AG04450 (cell line): ENCODE results near the gene ATP10B. TPM values are rescaled to one million over a fixed set of nuclear protein-coding genes. Genes with fewer than 3 reads are reported as not detected.

Experiments used
- CTCF ChIA-PET: fragments of 300-600, 350-600 bp; formaldehyde crosslinking; extraction: SDS; loops from one replicate; lab custom pipeline; 2022; ENCODE audit warnings: antibody characterized with exemption, inconsistent platforms; lab: Charles Lee
- POLR2A ChIA-PET: fragments of 350-600 bp; formaldehyde crosslinking; extraction: SDS; loops from one replicate; lab custom pipeline; 2021; ENCODE audit warnings: antibody characterized with exemption, inconsistent platforms; lab: Yijun Ruan, JAX
- DNase-seq: peaks from one replicate; pipeline ENCODE4 v3.0.0-alpha.2; 2011; ENCODE audit warnings: low read depth, low spot score
- H3K27ac ChIP-seq: one replicate; pipeline ENCODE4 v1.5.1; 2012; ENCODE audit warnings: low read depth, low read length, control low read depth
- H3K27me3 ChIP-seq: one replicate; pipeline ENCODE4 v1.6.0; 2012; ENCODE audit warnings: low read length; ENCODE audit not compliant: control insufficient read depth, insufficient read depth
- H3K4me3 ChIP-seq: 2 replicates; pipeline ENCODE4 v1.5.1; 2011; ENCODE audit warnings: mild to moderate bottlenecking, low read depth, low read length, control low read depth
- H3K9me3 ChIP-seq: 2 replicates; pipeline ENCODE4 v1.5.1; 2012; ENCODE audit warnings: low read length; ENCODE audit not compliant: control insufficient read depth, insufficient read depth
- polyA plus RNA-seq: library from polyadenylated mRNA; depleted of rRNA; stranded (reverse); fragments of >200 nt; gene quantifications from 2 replicates; pipeline ENCODE4 v1.2.3, GENCODE V29; 2011
- TF ChIP-seq, protein P1 (sequence below): IDR thresholded peaks from 2 replicates; pipeline ENCODE4 v1.5.1; 2011; ENCODE audit warnings: low read depth, low read length, control low read depth, inconsistent platforms

ATP10B gene
- polyA plus RNA-seq, 1 experiment, result not detected

- CTCF ChIA-PET, result no interaction called here
- Histone ChIP-seq H3K27ac (no peak overlapping the region), H3K27me3 (no peaks in the 10 kb centered on the region), H3K4me3 (no peak overlapping the region), H3K9me3 (no peaks in the 10 kb centered on the region)
- POLR2A ChIA-PET, result no interaction called here
- TF ChIP-seq, protein P1, sequence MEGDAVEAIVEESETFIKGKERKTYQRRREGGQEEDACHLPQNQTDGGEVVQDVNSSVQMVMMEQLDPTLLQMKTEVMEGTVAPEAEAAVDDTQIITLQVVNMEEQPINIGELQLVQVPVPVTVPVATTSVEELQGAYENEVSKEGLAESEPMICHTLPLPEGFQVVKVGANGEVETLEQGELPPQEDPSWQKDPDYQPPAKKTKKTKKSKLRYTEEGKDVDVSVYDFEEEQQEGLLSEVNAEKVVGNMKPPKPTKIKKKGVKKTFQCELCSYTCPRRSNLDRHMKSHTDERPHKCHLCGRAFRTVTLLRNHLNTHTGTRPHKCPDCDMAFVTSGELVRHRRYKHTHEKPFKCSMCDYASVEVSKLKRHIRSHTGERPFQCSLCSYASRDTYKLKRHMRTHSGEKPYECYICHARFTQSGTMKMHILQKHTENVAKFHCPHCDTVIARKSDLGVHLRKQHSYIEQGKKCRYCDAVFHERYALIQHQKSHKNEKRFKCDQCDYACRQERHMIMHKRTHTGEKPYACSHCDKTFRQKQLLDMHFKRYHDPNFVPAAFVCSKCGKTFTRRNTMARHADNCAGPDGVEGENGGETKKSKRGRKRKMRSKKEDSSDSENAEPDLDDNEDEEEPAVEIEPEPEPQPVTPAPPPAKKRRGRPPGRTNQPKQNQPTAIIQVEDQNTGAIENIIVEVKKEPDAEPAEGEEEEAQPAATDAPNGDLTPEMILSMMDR, result no peak
- DNase-seq, result no peak
Observed at GRCh38 chr5:160773646-160774410, 78.2 kb downstream of the ATP10B start.

GRCh38 chr5:160772854-160773253, 79.2 kb downstream of the ATP10B start:
- CTCF ChIA-PET, result no interaction called here
- H3K27me3 ChIP-seq, result no peaks in the 10 kb centered on the region
- TF ChIP-seq, protein P1, result no peak
- no peak overlapping the region for H3K27ac ChIP-seq
- no peaks in the 10 kb centered on the region for H3K9me3 ChIP-seq
- no peak for DNase-seq
- no peak overlapping the region for H3K4me3 ChIP-seq
- POLR2A ChIA-PET, result no interaction called here

GRCh38 chr5:160770718-160771117, 81.3 kb downstream of the ATP10B start:
- DNase-seq, result no peak
- TF ChIP-seq, protein P1, result no peak
- ChIA-PET CTCF (no interaction called here), POLR2A (no interaction called here)
- Histone ChIP-seq H3K27me3 (no peaks in the 10 kb centered on the region), H3K27ac (no peak overlapping the region), H3K4me3 (no peak overlapping the region), H3K9me3 (no peaks in the 10 kb centered on the region)

DNA sequence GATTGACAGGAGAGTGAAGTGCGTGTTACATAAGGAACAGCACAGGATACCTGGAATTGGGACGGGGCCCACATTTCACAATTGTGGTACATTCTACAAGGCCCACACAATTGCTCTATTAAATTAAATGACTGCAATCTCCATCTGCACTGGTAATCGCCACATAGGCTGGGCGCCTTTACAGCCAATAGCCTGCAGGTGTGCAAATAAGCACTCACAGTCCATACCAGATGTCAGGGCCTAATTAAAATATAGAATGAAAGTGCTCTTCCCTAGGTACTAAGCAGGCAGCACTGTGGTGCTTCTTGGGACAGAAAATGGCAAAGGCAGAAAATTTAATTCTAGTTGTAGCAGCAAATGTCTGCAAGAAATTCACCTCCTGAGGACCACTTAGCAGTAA, 82.7 kb downstream of the ATP10B start:
- Histone ChIP-seq H3K27me3 (no peaks in the 10 kb centered on the region), H3K9me3 (no peaks in the 10 kb centered on the region), H3K4me3 (no peak overlapping the region), H3K27ac (no peak overlapping the region)
- TF ChIP-seq, protein P1, result no peak
- DNase-seq, result no peak
- ChIA-PET POLR2A (no interaction called here), CTCF (no interaction called here)

DNA sequence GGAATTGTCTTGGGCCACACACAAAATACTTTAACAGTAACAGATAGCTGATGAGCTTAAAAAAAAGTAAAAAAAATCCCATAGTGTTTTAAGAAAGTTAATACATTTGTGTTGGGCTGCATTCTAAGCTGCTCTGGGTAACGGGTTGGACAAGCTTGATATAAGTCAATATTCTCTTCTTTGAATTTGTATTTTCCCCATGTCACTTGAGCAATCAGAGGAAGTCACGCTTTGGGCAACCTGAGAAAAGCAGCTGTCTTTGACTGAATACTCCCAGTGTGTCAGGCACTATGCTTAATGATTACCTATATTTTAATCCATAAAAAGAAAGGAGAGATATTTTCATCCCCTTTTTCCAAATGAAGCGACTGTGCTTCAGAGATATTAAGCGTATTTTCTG, 84.9 kb downstream of the ATP10B start:
- TF ChIP-seq, protein P1, result no peak
- Histone ChIP-seq H3K27ac (no peak overlapping the region), H3K9me3 (no peaks in the 10 kb centered on the region), H3K4me3 (no peak overlapping the region), H3K27me3 (no peaks in the 10 kb centered on the region)
- no peak for DNase-seq
- POLR2A ChIA-PET, result no interaction called here
- CTCF ChIA-PET, result no interaction called here
